NCI-H510A (cell line): ENCODE data around the gene TMPRSS15.

Experiments used
- DNase-seq: peaks from one replicate; lab custom pipeline; 2025; lab: John Stamatoyannopoulos, UW

Gene TMPRSS15

GRCh38 chr21:18244671-18245463, 158.7 kb downstream of the TMPRSS15 start, which contains the start of gene CHODL:
TSS of gene CHODL (plus strand) at chr21:18244833. CDS start at chr21:18245224, 391 bp downstream.
- no peak for DNase-seq

GRCh38 chr21:18235545-18235944, 168.0 kb downstream of the TMPRSS15 start:
- no peak for DNase-seq

- no peak for DNase-seq
Observed at GRCh38 chr21:18228060-18228739, 175.4 kb downstream of the TMPRSS15 start.

DNA sequence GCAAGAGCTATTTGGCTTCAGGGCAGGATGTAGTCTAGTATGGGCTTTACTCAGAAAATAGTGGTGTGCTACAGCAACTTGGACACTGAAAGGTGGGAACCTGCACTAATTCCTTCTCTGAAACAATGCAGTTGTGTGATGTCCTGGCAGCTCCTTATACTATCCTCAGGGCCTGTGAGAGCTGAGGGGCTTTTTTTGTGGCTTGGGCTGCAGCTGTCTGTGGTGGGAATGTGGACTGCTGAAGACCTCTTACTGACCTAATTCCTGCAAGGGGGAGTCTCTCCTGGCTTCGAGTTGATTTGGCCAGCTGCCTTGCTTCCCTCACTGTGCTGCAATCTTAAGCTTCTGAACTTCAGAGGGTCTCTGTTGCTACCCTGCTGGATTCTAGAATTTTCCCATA, 181.2 kb downstream of the TMPRSS15 start:
- DNase-seq: no peak

DNA sequence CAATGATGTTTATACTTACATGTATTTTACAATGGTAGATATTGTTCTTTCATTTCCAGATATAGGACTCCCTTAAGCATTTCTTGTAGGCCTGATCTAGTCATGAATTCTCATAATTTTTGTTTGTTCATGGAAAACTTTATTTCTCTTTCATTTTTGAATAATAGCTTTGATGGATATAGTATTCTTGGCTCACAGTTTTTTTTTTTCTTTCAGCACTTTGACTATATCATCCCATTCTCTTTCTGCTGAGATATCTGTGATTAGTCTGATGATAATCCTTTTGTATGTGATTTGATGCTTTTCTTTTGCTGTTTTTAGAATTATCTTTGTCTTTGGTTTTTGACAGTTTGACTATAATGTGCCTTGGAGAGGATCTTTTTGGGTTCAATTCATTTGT, 183.1 kb downstream of the TMPRSS15 start:
- no peak for DNase-seq
